ENCODE results near the gene ZBTB16.
A peak's percentile ranks its signal among the peaks of the same experiment; 100 is the strongest.

ZBTB16 gene

DNA sequence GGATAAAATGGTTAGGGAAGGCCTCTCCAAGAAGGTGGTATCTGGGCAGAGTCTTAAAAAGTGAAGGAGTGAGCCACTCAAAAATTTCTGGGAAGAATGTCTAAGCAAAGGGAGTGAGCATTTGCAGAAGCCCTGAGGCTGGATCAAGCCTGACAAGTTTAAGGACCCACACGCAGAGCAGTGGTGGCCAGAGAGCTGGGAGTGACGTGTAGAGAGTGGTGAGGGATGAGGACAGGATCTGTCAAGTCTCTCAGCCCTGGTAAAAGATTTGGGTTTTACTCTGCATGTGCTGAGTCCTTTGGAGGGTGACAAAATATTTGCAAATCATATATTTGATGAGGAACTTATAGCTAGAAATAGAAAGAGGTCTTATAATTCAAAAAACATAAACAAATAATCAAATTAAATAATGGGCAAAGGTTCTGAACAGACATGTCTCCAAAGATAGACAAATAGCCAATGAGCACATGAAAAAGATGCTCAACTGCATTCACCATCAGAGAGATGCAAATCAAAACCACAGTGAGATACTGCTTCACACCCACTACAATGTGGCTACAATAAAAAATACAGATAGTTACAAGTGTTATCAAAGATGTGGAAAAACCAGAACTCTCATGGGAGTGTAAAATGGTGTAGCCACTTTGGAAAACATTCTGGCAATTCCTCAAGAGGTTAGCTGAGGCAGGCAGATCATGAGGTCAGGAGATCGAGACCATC is 129.5 kb downstream of the ZBTB16 start:
- DNase-seq (ENCODE audit: low read depth) = no peak

DNA sequence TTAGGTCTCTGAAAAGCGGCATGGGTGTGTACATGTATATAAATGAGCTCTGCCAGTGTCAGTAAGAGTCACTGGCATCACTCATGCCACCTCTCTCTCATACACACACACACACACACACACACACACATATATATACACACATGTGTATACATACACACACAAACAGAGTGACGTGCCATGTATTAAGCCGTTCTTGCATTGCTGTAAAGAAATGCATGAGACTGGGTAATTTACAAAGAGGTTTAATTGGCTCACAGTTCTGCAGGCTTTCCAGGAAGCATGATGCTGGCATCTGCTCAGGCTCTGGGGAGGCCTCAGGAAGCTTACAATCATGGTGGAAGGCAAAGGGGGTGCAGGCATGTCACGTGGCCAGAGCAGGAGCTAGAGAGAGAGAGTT is 131.1 kb downstream of the ZBTB16 start:
- DNase-seq (ENCODE audit: low read depth) = no peak

DNA sequence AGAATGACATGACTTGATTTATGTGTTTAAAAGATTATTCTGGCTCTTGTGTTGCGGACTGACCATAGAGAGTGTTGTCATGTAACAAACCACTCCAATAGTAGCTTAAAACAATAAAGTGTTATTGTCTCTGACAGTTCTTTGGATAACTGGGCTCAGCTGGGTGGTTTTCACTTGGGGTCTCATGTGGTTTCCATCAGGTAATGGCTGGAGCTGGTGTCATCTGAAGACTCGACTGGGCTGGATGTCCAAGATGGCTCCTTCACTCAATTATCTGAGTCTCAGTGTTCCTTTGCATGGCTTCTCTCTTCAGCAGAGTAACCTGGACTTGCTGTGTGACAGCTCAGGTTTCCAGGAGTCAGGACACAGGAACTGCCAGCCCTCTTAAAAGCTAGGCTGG is 132.4 kb downstream of the ZBTB16 start:
- no peak for DNase-seq (ENCODE audit: low read depth)

DNA sequence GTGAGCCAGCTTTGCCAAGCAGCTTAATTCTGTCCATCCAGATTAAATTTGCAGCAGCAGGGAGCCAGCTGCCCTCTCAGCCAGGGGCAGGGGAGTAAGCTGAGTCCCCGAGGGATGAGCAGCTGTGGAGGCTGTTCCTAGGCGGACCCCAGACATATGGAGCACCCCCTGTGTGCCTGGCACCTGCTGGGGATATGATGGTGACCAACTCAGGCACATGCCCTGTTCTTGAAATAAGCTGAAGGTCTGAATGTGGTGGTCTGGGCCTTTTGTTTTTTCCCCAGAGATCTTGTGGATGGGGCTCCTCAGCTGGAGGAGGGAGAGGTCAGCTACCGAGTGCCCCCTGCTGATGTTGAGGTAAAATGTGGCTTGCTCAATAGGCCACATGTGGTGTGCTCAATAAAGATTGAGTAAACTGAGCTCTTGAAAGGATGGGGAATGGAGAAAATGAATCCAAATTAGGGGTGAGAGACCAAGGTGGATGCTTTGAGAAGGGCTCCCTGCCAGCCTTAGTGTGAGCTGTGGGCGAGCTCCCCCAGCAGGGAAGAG is 133.4 kb downstream of the ZBTB16 start:
- no peak for DNase-seq (ENCODE audit: low read depth)

DNA sequence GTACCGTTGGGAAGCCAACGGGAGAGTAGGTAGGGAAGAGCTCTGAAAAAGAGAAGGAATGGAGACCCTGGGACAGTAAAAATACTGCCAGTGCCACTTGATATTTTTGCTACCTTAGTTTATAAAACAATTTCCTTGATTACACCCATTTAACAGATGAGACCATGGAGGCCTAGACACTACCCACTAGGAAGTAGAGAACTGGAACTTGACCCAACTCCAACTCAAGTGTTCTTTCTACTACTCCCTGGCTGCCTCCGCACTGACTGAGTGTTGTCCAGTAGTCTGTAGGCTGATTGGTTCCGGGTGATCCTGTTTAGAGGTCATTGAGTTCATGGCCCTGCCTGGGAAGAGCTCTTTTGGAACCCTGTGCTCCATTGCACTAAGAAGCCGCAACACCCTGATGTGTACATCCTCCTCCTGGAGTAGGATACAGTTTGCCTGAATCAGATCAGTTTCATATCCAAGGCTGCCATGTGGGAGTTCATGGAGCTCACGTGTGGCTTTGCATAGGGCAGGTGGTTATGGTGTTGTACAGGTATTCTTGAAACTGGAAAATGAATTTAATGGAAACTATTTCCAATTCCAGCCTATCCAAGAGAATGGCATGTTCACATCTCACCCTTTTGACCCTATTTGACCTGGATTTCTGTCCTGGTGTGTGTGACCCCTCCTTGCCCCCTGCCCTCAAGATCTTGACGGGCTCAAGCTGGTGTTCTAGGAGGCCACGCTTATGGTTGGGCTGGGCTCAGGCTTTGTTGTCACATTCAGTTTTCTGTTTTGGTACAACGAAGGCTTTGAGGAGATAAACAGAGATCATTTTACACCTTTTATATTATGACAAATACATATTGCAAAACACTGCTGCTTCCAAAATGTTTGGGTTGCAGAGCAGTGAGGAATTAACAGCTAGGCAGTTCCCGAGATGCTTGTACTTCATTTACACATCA is 134.5 kb downstream of the ZBTB16 start:
- no peak for DNase-seq (ENCODE audit: low read depth)

DNA sequence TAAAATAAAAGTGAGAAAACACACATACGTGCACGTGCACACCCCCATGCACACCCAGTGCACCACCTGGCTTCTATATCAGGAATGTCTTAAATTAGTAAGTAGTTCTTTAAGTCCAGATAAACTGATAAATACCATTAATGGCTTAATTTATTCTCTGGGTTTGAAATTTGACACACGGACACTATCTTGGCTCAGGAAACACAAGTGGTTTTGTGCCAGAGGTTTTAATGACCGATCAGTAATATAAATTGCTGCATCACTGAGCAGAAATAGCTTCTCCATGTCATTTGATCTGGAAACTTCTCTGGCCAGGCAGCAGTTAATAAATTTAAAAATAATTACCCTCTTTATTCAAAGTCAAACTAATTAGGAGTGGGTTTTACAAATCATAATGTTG is 135.2 kb downstream of the ZBTB16 start:
- no peak for DNase-seq (ENCODE audit: low read depth)

DNA sequence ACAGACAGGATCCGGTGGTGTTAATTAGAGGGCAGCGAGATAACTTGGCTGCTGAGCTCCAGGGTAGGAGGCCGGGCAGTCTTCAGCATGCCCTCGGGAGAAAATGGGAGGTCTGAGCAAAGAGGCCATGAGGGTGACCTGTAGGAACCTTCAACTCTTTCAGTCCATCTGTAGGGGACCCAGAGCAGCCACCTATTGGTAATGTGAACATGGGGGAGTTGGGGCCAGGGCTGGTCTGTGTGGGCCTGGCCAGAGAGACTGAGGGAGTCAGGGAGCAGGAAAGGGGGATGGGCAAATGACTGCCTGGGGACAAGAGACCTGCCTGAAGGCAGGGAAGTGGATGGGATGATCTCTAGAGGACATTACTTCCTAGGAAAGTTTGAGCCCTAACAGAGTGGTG is 135.6 kb downstream of the ZBTB16 start:
- DNase-seq (ENCODE audit: low read depth) = no peak

DNA sequence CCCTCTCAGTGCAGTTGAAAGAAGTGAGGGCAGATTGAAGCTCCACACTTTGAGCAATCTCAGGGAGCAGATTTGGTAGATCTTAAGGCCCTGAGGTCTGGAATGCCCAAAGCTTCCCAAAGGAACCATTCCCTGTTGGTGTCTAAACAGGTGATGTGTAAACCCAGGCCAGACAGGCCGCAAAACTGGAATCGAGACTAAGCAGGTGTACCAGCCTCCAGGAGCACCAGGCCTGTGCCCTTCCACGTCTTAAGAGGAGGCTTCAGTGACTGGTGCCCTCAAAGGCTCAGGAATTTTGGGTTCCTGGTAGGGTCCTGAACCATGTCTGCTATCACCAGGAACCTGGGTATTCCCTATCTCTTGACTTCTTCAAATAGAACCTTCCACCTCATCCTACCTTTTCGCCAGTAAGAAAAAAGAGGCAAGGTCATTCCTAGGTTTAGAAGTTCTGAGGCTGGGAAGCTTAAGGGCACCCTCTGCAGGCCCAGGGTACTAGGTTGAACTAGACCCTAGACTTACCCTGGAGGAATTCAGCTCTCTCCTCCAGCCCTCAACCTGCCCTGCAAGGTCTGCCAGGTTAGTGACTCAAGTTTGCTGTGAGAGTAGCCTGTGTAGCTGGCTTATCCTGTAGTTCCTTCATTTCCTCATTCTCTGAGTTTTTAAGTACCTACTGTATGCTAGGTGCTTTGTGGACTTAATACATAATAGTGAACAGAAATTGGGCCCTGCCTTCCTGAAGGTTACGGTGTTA is 136.6 kb downstream of the ZBTB16 start:
- no peak for DNase-seq (ENCODE audit: low read depth)

DNA sequence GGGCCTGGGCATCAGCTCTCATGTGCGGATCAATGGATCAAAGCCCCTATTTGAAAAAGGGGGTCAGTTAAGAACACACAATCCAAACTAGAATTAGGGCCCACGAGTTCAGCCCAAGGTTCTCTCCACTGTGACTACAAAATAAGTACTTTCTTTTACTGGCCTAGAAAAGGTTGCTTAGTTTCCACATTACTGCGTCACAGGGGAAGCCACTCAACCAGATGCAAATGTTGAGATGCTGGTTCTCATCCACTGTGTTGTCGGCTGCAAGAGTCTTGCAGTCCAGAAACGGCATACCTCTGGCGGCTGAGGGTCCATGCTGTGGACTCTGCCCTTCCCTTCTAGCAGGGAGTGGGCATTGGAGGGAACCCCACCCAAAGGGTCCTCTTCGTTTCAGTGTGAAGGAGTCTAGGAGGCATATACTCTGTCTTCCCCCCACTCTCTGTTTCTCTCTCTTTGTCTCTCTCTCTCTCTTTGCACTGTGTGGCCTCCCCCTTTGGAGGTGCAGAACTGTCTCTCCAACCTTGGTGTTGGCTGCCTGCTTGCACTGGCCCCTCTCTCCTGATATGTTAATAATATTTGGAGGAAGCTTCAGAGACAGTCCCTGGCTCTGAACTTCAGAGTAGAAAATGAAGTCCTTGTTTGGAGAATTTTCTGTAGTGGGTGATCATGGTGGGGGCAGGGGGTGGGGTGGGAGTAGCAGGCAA is 137.6 kb downstream of the ZBTB16 start:
- DNase-seq (ENCODE audit: low read depth) = no peak

DNA sequence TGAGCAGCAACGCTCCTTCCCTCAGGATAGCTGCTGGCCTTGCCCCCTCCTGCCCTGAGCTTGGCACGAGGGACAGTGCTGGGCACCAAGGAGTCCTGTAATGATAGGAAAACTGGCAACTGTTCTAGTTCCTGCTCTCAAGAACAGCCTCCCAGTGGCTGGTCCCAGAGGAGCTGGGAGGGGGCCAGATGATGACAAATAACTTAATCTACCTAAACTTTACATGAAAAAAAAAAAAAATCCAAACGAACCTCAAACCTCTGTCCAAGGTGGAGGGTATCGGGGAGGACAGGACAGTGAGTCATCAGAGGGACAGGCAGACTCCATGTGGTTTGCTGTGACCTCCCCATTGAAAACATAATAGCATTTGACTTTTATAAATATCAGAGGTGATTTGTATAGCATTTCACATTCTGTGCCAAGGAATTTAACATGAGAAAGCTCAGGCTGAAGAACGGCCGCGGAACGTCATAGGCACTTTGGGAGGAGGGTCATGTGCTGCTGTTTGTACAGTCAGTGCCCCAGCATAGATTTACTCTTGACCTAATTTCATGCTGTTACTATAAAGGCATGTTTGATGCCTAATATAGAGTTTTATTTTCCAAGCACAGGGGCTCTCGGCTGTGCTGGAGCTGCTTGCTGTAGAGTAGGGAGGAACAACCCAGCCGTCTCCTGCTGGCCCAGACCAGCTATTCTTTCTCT is 138.4 kb downstream of the ZBTB16 start:
- DNase-seq (ENCODE audit: low read depth) = no peak

DNA sequence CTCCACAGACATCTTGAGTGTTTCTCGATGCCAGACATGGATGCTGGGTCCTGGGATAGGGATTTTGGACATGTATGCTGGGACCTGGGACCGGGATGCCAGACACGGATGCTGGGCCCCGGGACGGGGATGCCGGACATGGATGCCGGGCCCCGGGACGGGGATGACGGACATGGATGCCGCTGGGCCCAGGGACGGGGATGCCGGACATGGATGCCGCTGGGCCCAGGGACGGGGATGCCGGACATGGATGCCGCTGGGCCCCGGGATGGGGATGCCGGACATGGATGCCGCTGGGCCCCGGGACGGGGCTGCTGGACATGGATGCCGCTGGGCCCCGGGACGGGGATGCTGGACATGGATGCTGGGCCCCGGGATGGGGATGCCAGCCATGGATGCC is 139.5 kb downstream of the ZBTB16 start:
- no peak for DNase-seq (ENCODE audit: low read depth)

DNA sequence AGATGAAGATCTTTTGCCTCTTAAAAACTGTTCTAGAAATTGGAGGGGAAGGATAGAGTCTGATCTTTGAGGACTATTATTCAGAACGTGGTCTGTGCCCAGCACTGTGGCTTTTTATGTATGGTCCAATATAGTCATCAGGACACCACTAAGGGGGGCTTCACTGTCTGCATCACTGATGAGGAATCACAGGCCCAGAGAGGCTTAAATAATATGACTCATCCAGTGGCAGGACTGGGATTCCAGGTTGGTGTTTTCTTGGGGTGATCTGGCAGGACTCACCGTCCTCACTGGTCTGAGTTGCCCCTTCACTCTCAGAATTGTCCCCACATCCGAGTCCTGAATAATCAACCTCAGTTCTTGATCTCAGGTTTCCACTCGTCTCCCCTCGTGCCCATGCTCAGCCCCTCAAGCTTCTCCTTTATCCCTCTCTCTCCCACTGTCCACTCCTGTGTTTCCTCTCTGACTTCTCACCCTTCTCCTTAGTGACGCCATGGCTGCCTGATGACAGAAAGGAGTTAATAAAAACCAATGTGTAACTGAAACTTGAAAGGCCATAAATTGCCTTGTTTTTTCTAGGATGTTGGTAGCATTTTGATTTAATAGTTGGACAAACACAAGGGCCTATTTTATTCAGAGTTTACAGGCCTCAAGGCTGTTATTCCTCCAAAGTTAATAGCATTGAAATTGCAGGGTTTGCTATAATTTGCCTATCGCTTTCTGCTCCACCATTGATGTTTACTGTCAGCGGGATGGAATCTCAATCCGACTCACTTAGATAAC is 141.0 kb downstream of the ZBTB16 start:
- no peak for DNase-seq (ENCODE audit: low read depth)

DNA sequence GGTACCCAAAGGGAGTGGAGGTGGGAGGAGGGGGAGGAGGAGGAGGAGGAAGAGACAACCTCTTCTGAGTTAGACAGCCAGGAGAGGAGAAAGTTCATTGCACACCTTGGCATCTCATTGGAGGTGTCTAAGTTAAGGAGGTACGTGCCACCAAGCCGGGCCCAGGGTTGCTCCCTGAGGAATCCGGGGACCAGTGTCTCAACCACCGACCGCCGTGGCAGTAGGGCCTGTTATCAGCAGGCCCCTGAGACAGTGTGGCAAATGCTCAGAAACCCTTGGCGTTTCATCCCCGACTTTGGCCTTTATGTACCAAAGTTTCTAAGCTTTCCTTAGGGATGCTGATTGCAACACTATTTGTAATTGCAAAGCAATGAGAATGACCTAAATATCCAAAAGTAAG is 141.7 kb downstream of the ZBTB16 start:
- DNase-seq (ENCODE audit: low read depth) = no peak

DNA sequence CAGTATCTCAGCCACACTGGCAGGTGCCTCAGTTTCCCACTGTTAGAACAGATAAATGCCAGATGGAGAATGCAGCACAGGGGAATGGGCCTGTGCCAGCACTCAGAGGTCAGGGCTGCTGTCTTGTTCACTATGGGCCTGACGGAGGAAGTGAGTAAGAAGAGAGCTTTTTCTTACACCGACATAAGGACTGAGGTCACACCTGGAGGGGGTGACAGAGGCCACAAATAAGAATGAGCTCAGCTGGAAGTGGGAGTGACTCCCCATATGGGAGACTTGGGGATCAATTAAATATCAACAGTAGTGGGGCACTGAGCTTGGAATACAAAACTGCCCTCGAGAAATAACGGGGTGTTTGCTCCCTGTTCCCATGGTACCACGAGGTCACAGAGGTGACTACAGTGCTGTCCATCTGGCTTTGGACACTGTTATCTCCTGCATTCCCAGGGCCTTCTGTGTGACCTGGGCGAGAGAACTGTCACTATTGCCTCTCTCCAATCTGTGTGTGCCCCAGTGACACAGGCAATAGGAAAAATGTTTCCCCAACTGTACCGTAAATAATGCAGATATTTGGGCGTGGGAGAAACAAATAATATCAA is 142.6 kb downstream of the ZBTB16 start:
- no peak for DNase-seq (ENCODE audit: low read depth)

DNA sequence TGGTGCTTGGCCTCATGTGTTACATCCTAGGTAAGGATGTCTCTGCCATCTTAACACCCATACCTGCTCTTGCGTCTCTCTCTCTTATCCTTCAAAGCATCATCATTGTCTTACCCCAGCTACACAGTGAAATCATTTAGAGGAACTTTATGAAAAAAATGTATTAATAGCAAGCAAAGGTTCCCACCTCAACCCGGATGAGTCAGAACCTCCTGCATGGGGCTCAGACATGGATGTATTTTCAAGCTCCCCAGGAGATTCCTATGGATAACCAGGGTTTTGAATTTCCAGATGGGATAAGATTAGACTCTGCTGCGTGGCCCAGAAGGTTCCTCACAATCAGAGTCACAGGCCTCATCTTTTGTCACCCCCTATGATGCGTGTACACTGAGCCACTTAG is 147.6 kb downstream of the ZBTB16 start:
- DNase-seq (ENCODE audit: low read depth) = no peak

DNA sequence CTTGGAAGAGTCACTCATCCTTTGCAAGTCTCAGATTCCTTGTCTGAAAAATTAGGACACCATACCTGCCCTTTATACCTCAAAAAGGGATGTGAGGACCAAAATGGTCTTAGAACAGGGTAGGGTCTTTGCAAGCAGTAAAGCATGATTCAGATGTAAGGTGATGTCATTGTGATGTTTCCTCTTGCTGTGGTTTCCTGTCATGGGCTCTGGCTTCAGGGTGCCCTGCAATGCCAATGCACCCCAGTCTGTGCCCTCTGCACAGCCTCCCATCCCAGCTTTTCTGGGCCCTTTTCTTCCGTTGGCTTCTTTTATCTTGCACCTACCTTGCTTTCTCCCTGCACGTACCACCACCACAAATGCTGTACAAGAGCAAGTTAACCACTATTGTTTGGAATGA is 148.9 kb downstream of the ZBTB16 start:
- DNase-seq (ENCODE audit: low read depth) = peak; percentile 8

DNA sequence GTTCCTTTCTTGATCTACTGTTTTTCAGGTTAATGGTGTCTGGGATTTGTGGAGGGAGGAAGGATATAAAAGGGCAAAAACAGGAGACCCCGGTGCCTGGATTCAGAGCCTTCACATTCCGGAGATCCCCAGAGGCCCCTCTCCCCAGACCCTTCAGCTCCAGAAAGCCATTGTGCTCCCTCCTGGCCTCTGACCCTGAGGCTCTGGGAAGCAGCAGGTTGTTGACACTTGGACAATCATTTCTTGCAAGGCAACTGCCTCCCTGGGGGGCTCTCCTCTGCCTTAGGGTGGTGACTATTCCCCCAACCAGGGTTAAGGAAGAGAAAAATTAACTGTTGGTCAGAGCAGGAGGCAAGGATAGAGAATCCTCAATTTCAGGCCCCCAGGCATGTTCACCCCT is 149.8 kb downstream of the ZBTB16 start:
- DNase-seq (ENCODE audit: low read depth) = no peak

DNA sequence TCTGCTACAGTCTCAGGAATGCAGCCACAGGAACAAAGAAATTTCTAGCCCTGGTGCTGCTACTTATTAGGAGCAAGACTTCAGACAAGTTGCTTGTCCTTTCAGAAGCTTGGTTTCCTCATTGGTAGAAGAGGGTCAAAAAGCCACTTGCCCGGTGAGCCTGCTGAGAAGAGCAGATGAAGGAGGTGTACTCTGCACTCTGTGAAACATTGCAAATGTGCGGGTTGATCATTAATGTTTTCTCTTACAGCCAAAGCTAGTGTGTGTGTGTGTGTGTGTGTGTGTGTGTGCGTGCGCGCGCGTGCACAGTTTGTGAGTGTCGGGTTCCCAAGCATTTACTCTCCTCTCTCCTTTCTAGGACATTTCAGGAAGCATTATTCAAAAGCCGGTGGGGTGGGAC is 150.4 kb downstream of the ZBTB16 start:
- DNase-seq (ENCODE audit: low read depth) = no peak

DNA sequence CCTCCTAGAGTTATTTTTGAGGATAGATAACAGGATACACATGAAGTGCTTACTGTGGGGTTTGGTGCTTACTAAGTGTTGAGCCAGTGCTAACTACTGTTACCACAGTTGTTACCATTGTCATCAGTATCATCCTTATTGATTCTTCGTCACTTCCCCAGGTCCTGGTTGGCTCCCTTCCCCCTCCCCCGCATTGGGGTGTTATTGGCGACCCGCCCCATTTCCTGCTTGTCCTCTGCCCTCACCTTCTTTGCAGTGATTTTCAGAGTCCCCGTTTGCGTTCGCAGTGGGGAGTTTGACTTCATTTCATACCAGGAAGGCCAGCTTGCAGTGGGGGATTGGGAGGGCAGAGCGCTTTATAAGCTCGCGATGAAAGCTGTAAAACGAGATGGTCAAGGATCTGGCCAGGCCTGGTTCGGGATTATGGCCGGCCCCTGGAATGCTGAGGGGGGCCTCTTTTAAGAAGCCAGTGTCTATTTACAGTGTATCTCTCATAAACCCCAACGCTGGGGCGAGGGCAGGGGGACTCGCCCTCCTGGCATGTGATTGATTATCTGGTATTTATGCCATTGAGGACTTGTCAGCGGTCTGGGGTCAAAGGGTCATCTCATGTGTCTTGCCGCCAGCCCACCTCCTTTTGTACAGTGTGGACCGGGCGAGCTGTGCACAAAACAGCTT is 152.1 kb downstream of the ZBTB16 start:
- DNase-seq (ENCODE audit: low read depth) = no peak

All from ELR (cell line).